ENCODE measurements around the gene DISC1. TPM values are rescaled to one million over a fixed set of nuclear protein-coding genes. Genes with fewer than 3 reads are reported as not detected.
A peak's percentile ranks its signal among the peaks of the same experiment; 100 is the strongest.

DISC1 gene
- total and polyA plus RNA-seq, 11 donors = 0.76 to 12.8 (median 4.3) TPM

GRCh38 chr1:231981675-231982074, 355.1 kb downstream of the DISC1 start:
- DNase-seq = no peak
- ATAC-seq = no peak
- H3K9me3 ChIP-seq = peaks cover 0 to 10% (median 0%) of the 10 kb centered on the region in 12 donors
- no peak overlapping the region for H3K27ac ChIP-seq
- H3K36me3 ChIP-seq = no peaks in the 10 kb centered on the region
- intact Hi-C loops (cut with DNase I) = no loop called here
- no peak overlapping the region for H3K4me3 ChIP-seq
- H3K4me1 ChIP-seq = peaks cover 0 to 3% (median 0%) of the 10 kb centered on the region in 12 donors
- WGBS, 4 donors = 53 to 70% (median 60%) methylated on average over 4 of the region's 4 CpGs
- no peaks in the 10 kb centered on the region for H3K27me3 ChIP-seq
- TF ChIP-seq POLR2A (IDR thresholded peaks at IDR 0.05) (no peak), CTCF (IDR thresholded peaks at IDR 0.05) (no peak)

DNA sequence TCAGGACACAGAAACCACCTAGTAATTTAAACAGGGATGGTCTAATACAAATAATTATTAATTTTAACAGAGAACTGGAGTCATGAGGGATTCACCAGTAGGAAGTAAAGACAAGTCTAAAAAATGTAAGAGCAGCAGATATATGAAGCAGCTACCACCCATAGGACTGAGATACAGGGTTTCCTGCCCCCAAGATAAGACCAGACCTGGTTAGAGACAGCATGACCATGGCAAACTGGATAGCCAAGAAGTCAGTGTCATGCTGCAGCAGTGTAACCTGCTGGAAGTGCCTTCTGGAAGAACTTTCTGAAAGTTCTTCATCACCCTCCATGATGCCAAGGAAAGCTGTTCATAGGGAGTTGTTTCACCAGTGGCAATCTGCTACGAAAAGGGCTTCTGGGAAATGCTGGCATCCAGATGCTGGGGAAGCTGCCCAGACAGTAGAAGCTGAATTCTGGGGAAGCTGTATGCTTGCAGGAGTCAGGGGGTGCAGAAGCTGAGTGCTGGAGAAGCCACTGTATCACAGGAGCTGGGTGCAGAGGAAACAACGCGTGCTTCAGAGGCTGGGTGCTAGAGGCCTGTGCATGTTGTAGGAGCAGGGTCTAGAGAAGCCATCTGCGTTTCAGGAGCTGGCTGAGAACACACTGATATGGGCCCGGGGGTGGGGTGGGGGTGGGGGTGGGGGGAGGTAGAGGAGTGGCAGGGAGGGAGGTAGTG, 356.4 kb downstream of the DISC1 start:
- TF ChIP-seq CTCF (IDR thresholded peaks at IDR 0.05) = no peak
- no peak for TF ChIP-seq POLR2A (IDR thresholded peaks at IDR 0.05)
- no peak for ATAC-seq
- WGBS, 4 donors = 81 to 89% (median 84%) methylated on average over 5 of the region's 5 CpGs
- Histone ChIP-seq H3K9me3 (no peaks in the 10 kb centered on the region), H3K27ac (no peak overlapping the region), H3K4me1 (peaks cover 0 to 3% (median 0%) of the 10 kb centered on the region in 12 donors), H3K36me3 (no peaks in the 10 kb centered on the region), H3K4me3 (no peak overlapping the region), H3K27me3 (no peaks in the 10 kb centered on the region)
- intact Hi-C loops (cut with DNase I) = no loop called here
- no peak for DNase-seq

DNA sequence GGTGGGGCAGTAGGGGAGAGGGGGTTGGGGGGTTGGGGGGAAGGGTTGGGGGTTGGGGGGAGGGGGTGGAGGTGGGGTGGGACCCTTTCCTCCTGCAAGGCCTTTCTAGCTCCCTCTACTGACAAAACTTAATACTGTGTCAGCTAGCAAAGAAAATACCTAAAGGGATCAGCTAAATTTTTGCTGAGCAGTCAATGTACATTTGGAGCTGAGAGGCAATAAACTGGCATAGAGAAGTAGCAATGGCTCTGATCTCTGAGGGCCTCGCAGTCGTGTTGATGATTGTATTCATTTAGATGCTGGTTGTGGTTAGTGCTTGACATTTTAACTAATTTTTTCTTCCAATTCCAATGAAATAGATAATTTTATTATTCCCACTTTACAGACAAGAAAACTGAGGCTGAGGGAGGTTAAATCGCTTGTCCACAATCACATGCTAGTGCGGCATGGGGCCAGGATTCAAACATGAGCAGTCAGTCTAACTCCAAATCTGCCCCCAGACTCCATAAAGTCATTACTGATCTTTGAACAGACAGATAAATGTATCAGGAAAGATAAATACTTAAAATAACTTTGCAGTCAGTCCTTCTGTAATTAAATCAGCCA, 357.1 kb downstream of the DISC1 start:
- Histone ChIP-seq H3K36me3 (no peaks in the 10 kb centered on the region), H3K4me1 (peaks cover 0 to 3% (median 0%) of the 10 kb centered on the region in 12 donors), H3K27ac (no peak overlapping the region), H3K4me3 (no peak overlapping the region), H3K27me3 (no peaks in the 10 kb centered on the region), H3K9me3 (no peaks in the 10 kb centered on the region)
- no peak for ATAC-seq
- DNase-seq = no peak
- intact Hi-C loops (cut with DNase I) = no loop called here
- WGBS, 4 donors = 92 to 97% (median 97%) methylated on average over 4 of the region's 4 CpGs
- TF ChIP-seq POLR2A (IDR thresholded peaks at IDR 0.05) (no peak), CTCF (IDR thresholded peaks at IDR 0.05) (peak in 1 of 12 donors; percentile 7)

DNA sequence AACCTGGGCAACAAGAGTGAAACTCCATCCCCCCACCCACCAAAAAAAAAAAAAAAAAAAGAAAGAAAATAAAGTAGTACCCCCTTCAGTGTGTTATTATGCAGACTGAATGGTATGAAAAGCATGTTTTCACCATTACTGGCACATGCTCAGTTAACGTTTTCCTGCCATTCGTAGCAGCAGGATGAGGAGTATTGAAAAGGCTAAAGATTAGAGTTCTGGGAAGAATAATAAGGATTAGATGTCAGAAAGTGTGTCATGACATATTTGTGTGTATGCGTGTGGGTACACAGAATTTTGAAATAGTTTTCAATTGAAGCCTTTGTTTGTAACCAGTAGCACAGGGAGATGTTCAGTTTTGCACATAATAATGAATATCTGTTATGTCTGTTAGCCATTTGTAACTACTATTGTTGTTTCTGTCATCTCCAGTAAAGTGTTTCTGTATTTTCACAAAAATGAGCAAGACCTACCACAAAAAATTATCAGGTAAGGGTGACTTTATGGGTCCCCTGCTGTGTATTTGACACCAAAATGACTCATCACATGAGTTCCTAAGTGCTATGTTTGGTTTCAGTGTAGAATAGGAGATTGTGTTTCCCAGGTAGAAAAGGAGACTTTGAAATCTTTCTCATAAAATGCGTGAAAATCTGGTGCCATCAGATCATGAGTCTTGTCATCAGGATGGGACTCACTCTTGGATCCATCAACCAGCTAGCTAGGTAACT, 358.9 kb downstream of the DISC1 start:
- no peak for DNase-seq
- intact Hi-C loops (cut with DNase I) = no loop called here
- Histone ChIP-seq H3K4me3 (no peak overlapping the region), H3K27ac (peak overlapping the region in 1 of 12 donors; percentile 25), H3K27me3 (no peaks in the 10 kb centered on the region), H3K36me3 (no peaks in the 10 kb centered on the region), H3K4me1 (peaks cover 0 to 10% (median 1%) of the 10 kb centered on the region in 12 donors), H3K9me3 (no peaks in the 10 kb centered on the region)
- 74 to 83% (median 78%) methylated on average over 4 of the region's 4 CpGs for WGBS, 4 donors
- no peak for ATAC-seq
- no peak for TF ChIP-seq POLR2A (IDR thresholded peaks at IDR 0.05)
